A549 (cell line): ENCODE data around the gene MYO1B.

Experiments used
- BHLHE40 ChIP-seq: IDR thresholded peaks from 2 replicates; pipeline ENCODE4 v1.6.1; 2012; ENCODE audit warnings: low read depth, low read length, inconsistent platforms
- CEBPB ChIP-seq, 2 experiments: fragments of >200 bp in 1 of 2; sonication (Bioruptor Twin) in 1 of 2; formaldehyde crosslinking in 1 of 2; IDR thresholded peaks; 2 replicates each; pipeline ENCODE4 v1.6.1; 2012 to 2016
- CHD2 ChIP-seq: fragments of 150-350 bp; IDR thresholded peaks from 2 replicates; pipeline ENCODE4 v1.6.1; 2014; ENCODE audit warnings: low read length; ENCODE audit not compliant: partially characterized antibody
- CTCF ChIP-seq: fragments of >200 bp; sonication (Bioruptor Twin); formaldehyde crosslinking; IDR thresholded peaks from 3 replicates; pipeline ENCODE4 v1.5.1; 2016
- HMGXB4 ChIP-seq: fragments of 250-450 bp; sonication (Bioruptor Pico); IDR thresholded peaks from 2 replicates; pipeline ENCODE4 v1.5.0; 2021; ENCODE audit warnings: mild to moderate bottlenecking, moderate library complexity, borderline replicate concordance
- JUNB ChIP-seq: fragments of >200 bp; sonication (Bioruptor Twin); formaldehyde crosslinking; IDR thresholded peaks from 2 replicates; pipeline ENCODE4 v1.6.1; 2016
- MAX ChIP-seq: IDR thresholded peaks from 2 replicates; pipeline ENCODE4 v1.6.1; 2012
- MYC ChIP-seq: IDR thresholded peaks from 2 replicates; pipeline ENCODE4 v1.6.1; 2012; ENCODE audit warnings: mild to moderate bottlenecking, inconsistent platforms, low read length, improper control_type of control experiment, borderline replicate concordance
- NFE2L2 ChIP-seq: fragments of 150-350 bp; conservative IDR thresholded peaks from 2 replicates; pipeline ENCODE4 v1.6.1; 2014; ENCODE audit warnings: low read length
- POLR2A ChIP-seq: IDR thresholded peaks from 2 replicates; pipeline ENCODE4 v1.6.1; 2012; ENCODE audit warnings: mild to moderate bottlenecking, low read length
- RFX5 ChIP-seq: fragments of 450-650 bp; IDR thresholded peaks from 2 replicates; pipeline ENCODE4 v1.7.1; 2014; ENCODE audit warnings: antibody characterized with exemption, mild to moderate bottlenecking, moderate library complexity
- ZNF302 ChIP-seq: fragments of 250-450 bp; sonication (Bioruptor Pico); IDR thresholded peaks from 2 replicates; pipeline ENCODE4 v1.9.0; 2021; ENCODE audit warnings: inconsistent platforms, mild to moderate bottlenecking, moderate library complexity

GRCh38 chr2:191432121-191432520 lies 186.9 kb downstream of the MYO1B start:
- TF ChIP-seq BHLHE40 = no peak
- TF ChIP-seq MAX = no peak
- no peak for TF ChIP-seq CEBPB (IDR thresholded peaks at IDR 0.05)
- TF ChIP-seq CTCF = no peak
- TF ChIP-seq POLR2A = no peak
- TF ChIP-seq ZNF302 (CRISPR knock-in tag) = no peak
- no peak for TF ChIP-seq RFX5
- no peak for TF ChIP-seq MYC
- TF ChIP-seq JUNB = no peak
- TF ChIP-seq HMGXB4 = no peak
- no peak for TF ChIP-seq NFE2L2
- TF ChIP-seq CHD2 = no peak
